NOMO-1 treated with dmso at 0.1 percent for 144 hours (cell line): ENCODE data around the gene PSMD3.

Source experiments
- DNase-seq: peaks from one replicate; lab custom pipeline; 2025; ENCODE audit not compliant: unreplicated experiment; lab: John Stamatoyannopoulos, UW

Gene PSMD3

GRCh38 chr17:40020146-40020545 lies 39.5 kb downstream of the PSMD3 start:
- no peak for DNase-seq

GRCh38 chr17:40021451-40021971 lies 40.9 kb downstream of the PSMD3 start:
- DNase-seq: no peak

GRCh38 chr17:40022497-40022896 lies 41.9 kb downstream of the PSMD3 start:
- no peak for DNase-seq

- no peak for DNase-seq
Observed at GRCh38 chr17:40022961-40023541, 42.4 kb downstream of the PSMD3 start.

GRCh38 chr17:40023590-40024292 lies 43.1 kb downstream of the PSMD3 start:
- DNase-seq: no peak

- DNase-seq: no peak
Observed at GRCh38 chr17:40024901-40025300, 44.3 kb downstream of the PSMD3 start.

GRCh38 chr17:40025559-40025958 lies 45.0 kb downstream of the PSMD3 start:
- DNase-seq: no peak

GRCh38 chr17:40025991-40026815 lies 45.6 kb downstream of the PSMD3 start:
- no peak for DNase-seq

GRCh38 chr17:40026816-40027613 lies 46.4 kb downstream of the PSMD3 start:
- peak; percentile 7 for DNase-seq

GRCh38 chr17:40027614-40028012 lies 47.0 kb downstream of the PSMD3 start:
- DNase-seq: no peak

GRCh38 chr17:40028595-40028994 lies 48.0 kb downstream of the PSMD3 start:
- DNase-seq: no peak

- DNase-seq: no peak
Observed at GRCh38 chr17:40031706-40032105, 51.1 kb downstream of the PSMD3 start.

GRCh38 chr17:40032322-40033320 lies 52.0 kb downstream of the PSMD3 start:
- DNase-seq: no peak

- no peak for DNase-seq
Observed at GRCh38 chr17:40033339-40033738, 52.7 kb downstream of the PSMD3 start.

- DNase-seq: no peak
Observed at GRCh38 chr17:40034426-40035161, 54.0 kb downstream of the PSMD3 start.

- DNase-seq: no peak
Observed at GRCh38 chr17:40035162-40035559, 54.6 kb downstream of the PSMD3 start.

GRCh38 chr17:40038882-40039513 lies 58.4 kb downstream of the PSMD3 start:
- no peak for DNase-seq

- no peak for DNase-seq
Observed at GRCh38 chr17:40041196-40041595, 60.6 kb downstream of the PSMD3 start.
